HG03575 (cell line): Measurements from ENCODE around the gene ECD.

Experiments used
- ATAC-seq: cut with Tn5 transposase; IDR thresholded peaks from one replicate; pipeline ENCODE4 v1.9.1; 2021; ENCODE audit not compliant: unreplicated experiment, insufficient number of reproducible peaks, low FRiP score; ENCODE audit errors: extremely low read depth

Gene ECD

DNA sequence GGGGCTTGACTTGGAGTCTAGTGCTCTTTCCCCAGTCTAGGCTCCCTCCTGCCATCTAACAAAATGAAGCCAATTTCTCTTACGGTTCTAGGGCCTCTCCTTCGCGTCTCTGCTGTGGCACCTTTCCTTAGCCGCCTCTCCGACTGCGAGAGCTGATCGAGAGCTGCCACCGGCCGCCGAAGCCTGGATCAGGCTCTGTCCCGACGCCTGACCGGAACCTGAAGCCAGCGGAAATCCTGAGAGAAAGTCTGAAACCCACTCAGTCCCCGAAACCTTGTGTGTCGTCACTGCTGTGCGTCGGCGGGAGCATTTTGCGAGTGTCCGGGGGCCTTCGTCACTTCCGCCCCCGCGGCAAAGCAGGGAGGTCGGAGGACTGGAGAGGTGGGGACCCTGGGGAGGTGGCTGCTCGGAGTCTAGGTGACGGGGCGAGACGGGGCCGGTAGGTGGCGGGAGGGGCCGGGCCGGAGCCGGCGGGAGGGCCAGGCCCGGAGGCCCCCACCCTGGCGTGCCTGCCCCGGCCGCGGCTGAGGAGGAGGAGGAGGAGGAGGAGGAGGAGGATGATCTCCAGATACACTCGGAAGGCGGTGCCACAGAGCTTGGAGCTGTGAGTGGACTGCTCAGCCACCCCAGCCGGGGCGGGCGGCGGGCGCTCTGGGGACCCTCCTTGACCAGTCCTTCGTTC lies at the start of gene ECD, which contains the start of gene FAM149B1:
Gene ECD (minus strand): TSS at position 226 of the 682 bp plus-strand sequence. CDS start 4,071 bp downstream, outside the sequence.
Gene FAM149B1 (plus strand): TSS at position 337 of the 682 bp plus-strand sequence. CDS start 221 bp downstream, at position 558.
- ATAC-seq, result peak; percentile 49

DNA sequence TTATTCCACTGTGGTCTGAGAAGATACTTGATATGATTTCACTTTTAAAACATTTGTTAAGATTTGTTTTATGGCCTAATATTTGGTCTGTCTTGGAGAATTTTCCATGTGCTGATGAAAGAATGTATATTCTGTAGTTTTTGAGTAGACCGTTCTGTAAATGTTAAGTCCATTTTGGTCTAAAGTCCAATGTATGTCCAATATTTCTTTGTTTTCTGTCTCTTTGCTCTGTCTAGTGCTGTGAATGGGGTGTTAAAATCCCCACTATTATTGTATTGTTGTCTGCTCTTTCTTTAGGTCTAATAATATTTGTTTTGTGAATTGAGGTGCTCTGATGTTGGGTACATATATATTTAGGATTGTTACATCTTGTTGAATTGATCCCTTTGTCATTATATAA lies 47.9 kb upstream of the ECD start:
- ATAC-seq, result no peak

DNA sequence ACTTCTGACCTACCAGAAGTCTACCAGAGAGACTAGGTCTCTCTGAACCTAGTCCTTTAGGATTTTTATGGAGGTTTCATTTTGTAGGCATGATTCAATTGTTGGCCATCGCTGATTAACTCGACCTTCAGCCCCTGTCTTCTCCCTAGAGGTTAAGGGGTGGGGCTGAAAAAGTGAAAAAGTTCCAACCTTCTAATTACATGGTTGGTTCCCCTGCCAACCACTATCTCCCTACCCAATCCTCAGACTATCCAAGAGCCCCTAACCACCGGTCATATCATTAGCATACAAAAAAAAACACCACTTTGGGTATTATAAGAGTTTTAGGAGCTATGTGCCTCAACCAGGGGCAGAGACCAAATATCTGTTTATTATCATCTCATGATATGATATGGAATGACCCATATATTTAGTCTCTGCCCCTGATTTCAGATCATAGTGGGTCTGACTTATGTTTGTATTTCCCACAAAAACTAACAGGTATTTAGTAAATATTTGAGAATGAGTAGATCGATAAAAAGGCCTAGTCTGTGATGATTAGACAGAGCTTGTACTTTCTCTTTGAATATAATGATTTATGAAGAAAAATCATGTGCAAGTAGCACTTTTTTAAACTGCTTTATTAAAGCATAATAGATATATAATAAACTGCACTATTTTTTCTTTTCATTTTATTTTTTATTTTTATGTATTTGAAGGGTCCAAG lies 43.5 kb upstream of the ECD start:
- no peak for ATAC-seq

DNA sequence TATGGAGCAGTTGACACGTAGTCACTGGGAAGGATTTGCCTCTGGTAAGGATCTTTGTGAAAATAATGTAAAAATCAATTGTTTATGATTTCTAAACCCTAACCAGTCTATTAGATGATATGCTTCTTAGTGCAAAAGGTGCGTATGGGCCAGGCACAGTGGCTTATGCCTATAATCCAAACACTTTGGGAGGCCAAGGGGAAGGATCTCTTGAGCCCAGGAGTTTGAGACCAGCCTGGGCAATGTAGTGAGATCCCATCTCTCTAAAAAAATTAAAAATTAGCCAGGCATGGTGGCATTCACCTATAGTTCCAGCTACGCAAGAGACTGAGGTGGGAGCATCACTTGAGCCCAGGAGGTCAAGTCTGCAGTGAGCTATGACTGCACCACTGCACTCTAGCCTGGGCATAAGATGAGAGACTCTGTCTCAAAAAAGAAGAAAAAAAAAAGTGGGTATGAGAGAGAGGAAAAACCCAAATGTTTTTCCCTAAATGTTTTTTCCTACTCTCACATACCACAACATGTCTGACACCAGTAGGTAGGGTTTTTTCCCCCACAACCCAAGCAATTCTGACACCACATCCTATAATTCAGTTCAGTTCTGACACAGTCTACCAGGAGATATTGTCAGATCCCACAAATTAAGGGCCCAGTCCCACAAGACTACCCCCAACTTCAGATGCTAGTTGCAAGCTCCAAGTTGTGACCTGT lies 42.7 kb upstream of the ECD start:
- no peak for ATAC-seq

DNA sequence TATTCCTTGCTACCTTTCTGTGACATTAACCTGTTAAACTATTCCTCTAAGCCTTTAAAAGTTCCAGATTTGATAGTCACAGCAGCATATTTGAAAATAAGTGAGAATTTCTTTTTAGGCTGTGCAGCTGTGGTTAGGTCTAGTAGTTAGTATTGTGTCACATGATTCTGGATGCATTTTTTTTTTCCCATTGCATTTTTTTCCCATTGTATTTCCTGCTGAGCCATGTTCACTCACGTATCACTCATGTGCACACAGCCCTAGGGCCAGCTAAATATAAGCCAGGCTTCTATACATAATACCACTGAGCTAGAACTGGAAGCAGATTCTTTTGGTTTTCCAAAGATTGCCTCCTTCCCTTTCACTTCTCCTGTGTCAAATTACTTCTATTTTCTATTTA lies 41.9 kb upstream of the ECD start:
- ATAC-seq, result no peak

- no peak for ATAC-seq
Observed at GRCh38 chr10:73207883-73208282, 40.1 kb upstream of the ECD start.

GRCh38 chr10:73206385-73206784 lies 38.6 kb upstream of the ECD start:
- ATAC-seq, result no peak

- ATAC-seq, result no peak
Observed at GRCh38 chr10:73205890-73206289, 38.1 kb upstream of the ECD start.

GRCh38 chr10:73205081-73205480 lies 37.3 kb upstream of the ECD start:
- no peak for ATAC-seq

- ATAC-seq, result no peak
Observed at GRCh38 chr10:73190188-73190587, 22.4 kb upstream of the ECD start.

DNA sequence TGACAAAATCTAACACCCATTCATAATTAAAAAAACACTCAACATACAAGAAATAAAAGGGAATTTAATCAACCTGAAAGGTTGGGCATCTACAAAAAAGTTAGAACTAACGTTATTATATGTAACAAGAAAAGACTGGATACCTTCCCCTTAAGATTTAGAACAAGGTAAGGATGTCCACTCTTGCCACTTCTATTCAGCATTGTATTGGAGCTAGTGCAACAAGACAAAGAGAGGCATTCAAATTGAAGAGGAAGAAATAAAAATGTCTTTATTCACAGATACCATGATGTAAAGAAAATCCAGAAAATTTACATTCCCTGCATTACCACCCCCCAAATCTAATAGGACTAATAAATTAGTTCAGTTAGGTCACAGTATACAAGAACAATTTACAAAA lies 18.5 kb upstream of the ECD start:
- no peak for ATAC-seq

- ATAC-seq, result no peak
Observed at GRCh38 chr10:73183667-73184281, 16.0 kb upstream of the ECD start.

DNA sequence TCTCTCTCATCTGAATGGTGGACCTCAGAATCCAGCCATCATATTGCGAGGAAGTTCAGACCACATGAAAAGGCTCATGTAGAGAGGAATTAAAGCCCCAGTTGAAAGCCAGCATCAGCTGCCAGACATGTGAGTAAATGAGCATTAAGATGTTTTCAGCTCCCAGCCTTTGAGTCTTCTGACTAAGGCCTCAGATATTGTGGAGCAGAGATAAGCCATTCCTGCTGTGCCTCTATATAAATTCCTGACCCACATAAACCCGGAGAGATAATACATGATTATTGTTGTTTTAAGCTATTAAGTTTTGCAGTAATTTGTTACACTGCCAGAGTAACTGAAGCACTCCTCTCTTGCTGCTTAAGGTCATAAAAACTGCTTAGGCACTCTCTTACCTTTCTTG lies 14.8 kb upstream of the ECD start:
- ATAC-seq, result no peak

GRCh38 chr10:73174148-73174925 lies 6.5 kb upstream of the ECD start:
- ATAC-seq, result no peak

GRCh38 chr10:73172867-73173266 lies 5.1 kb upstream of the ECD start:
- ATAC-seq, result no peak

- ATAC-seq, result no peak
Observed at GRCh38 chr10:73169320-73169719, 1.5 kb upstream of the ECD start.

DNA sequence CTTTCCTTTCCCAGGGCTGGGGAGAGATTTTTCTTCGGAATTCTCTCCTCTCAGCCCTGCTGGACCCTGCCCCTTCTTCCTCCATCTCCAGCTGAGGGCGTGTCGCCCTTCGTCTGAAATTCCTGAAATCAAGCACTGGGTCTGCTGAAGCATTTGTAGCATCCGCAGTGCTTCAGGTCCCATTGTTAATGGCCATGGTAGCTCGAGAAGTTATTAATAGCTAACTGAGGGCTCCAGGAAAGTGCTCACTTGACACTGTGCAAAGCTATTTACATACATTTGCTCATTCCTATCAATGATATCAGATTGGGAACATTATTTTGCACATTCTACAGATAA lies 626 bp upstream of the ECD start:
- no peak for ATAC-seq

- ATAC-seq, result no peak
Observed at GRCh38 chr10:73167458-73167782, 388 bp downstream of the ECD start.

GRCh38 chr10:73166972-73167371 lies 836 bp downstream of the ECD start:
- ATAC-seq, result no peak
